ENCODE data around the gene MEX3D.

DNA sequence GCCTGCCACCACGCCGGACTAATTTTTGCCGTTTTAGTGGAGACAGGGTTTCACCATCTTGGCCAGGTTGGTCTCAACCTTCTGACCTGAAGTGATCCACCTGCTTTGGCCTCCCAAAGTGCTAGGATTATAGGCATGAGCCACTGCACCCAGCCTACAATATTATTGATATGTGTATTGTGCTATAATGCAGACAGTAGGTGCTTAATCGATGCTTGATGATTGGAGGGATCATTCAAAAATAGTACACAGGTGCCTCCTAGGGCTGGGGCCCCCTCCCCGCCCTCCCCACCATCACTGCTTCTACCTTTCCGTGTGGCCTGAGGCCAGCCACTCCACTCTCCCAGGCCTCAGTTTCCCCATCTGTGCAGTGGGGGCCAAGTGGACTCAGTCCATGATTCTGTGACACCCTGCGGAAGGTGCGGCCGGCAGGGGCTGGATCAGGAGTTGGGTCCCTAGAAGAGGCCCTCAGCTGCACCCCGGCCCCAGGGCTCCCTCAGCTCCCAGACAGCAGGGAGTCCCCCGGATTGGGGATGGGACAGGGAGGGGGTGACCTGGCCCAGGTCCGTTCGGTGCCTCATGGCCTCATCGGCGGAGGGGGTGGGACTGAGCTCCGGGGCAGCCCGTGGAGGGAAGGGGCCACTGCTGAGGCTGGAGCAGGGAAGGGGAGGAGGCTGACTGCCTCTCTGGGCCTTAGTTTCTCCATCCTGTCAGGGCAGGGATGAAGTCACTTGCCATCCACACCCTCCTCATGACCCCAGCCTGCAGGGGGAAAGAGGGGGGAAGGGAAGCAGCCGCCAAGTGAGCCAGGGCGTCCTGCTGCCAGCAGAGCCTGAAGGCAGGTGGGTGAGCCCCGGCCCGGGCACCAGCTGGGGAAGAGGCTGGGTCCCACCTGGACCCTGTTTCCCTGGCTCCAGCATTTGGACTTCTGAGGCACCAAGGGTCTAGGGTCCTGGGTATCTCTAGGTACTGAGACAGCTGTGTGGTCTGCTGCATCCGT lies 56.5 kb downstream of the MEX3D start:
- TF ChIP-seq, protein P1, sequence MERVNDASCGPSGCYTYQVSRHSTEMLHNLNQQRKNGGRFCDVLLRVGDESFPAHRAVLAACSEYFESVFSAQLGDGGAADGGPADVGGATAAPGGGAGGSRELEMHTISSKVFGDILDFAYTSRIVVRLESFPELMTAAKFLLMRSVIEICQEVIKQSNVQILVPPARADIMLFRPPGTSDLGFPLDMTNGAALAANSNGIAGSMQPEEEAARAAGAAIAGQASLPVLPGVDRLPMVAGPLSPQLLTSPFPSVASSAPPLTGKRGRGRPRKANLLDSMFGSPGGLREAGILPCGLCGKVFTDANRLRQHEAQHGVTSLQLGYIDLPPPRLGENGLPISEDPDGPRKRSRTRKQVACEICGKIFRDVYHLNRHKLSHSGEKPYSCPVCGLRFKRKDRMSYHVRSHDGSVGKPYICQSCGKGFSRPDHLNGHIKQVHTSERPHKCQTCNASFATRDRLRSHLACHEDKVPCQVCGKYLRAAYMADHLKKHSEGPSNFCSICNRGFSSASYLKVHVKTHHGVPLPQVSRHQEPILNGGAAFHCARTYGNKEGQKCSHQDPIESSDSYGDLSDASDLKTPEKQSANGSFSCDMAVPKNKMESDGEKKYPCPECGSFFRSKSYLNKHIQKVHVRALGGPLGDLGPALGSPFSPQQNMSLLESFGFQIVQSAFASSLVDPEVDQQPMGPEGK (CRISPR knock-in tag; IDR thresholded peaks at IDR 0.05; ENCODE audit: borderline replicate concordance), result no peak
- TF ChIP-seq ISL1 (CRISPR knock-in tag; IDR thresholded peaks at IDR 0.05) (no peak), ARNTL (CRISPR knock-in tag; IDR thresholded peaks at IDR 0.05; ENCODE audit: borderline replicate concordance, low read depth) (no peak), TOX (CRISPR knock-in tag; IDR thresholded peaks at IDR 0.05; ENCODE audit: borderline replicate concordance) (no peak), RARB (CRISPR knock-in tag; IDR thresholded peaks at IDR 0.05) (no peak), ZNF8 (CRISPR knock-in tag; IDR thresholded peaks at IDR 0.05) (no peak), ZFP3 (CRISPR knock-in tag; IDR thresholded peaks at IDR 0.05) (no peak), SNAI2 (CRISPR knock-in tag; IDR thresholded peaks at IDR 0.05) (no peak), ZC3H10 (CRISPR knock-in tag; IDR thresholded peaks at IDR 0.05) (no peak), PPARA (CRISPR knock-in tag; IDR thresholded peaks at IDR 0.05; ENCODE audit: borderline replicate concordance) (no peak), ESRRG (CRISPR knock-in tag; IDR thresholded peaks at IDR 0.05) (no peak)
- TF ChIP-seq, protein P2, sequence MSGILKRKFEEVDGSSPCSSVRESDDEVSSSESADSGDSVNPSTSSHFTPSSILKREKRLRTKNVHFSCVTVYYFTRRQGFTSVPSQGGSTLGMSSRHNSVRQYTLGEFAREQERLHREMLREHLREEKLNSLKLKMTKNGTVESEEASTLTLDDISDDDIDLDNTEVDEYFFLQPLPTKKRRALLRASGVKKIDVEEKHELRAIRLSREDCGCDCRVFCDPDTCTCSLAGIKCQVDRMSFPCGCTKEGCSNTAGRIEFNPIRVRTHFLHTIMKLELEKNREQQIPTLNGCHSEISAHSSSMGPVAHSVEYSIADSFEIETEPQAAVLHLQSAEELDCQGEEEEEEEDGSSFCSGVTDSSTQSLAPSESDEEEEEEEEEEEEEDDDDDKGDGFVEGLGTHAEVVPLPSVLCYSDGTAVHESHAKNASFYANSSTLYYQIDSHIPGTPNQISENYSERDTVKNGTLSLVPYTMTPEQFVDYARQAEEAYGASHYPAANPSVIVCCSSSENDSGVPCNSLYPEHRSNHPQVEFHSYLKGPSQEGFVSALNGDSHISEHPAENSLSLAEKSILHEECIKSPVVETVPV (CRISPR knock-in tag; IDR thresholded peaks at IDR 0.05), result no peak
- TF ChIP-seq, protein P3, sequence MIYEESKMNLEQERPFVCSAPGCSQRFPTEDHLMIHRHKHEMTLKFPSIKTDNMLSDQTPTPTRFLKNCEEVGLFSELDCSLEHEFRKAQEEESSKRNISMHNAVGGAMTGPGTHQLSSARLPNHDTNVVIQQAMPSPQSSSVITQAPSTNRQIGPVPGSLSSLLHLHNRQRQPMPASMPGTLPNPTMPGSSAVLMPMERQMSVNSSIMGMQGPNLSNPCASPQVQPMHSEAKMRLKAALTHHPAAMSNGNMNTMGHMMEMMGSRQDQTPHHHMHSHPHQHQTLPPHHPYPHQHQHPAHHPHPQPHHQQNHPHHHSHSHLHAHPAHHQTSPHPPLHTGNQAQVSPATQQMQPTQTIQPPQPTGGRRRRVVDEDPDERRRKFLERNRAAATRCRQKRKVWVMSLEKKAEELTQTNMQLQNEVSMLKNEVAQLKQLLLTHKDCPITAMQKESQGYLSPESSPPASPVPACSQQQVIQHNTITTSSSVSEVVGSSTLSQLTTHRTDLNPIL (CRISPR knock-in tag; IDR thresholded peaks at IDR 0.05; ENCODE audit: low read depth), result no peak
